Jurkat, Clone E6-1 (cell line): ENCODE measurements around the gene NUP42.

Source experiments
- DNase-seq: peaks from one replicate; pipeline ENCODE4 v3.0.0-alpha.2; 2011; ENCODE audit warnings: low read depth, low spot score
- H3K4me3 ChIP-seq: 2 replicates; pipeline ENCODE4 v1.5.1; 2011; ENCODE audit warnings: mild to moderate bottlenecking, low read length, control low read depth, moderate library complexity

Gene NUP42

GRCh38 chr7:23226844-23227450 is 45.1 kb downstream of the NUP42 start:
- no peak for DNase-seq
- no peak overlapping the region for H3K4me3 ChIP-seq

DNA sequence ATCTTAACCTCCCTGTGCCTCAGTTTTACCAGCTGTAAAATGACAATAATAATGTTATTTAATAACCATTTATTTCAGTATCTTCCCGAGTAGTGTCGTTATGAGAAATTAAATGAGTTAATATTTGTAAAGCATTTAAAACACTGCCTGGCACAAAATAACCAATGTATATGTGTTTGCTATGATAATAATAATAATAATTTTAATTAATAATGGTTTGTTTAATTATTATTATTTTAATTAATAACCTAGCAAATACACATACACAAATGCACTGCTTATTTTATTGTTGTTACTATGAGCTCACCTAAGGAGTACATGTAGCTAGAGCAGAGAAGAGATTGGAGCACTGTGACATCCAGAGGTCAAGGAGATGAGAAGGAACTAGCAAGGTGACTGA is 46.6 kb downstream of the NUP42 start:
- DNase-seq: no peak
- no peak overlapping the region for H3K4me3 ChIP-seq

GRCh38 chr7:23230641-23231101 is 48.8 kb downstream of the NUP42 start:
- no peak for DNase-seq
- H3K4me3 ChIP-seq: no peak overlapping the region

DNA sequence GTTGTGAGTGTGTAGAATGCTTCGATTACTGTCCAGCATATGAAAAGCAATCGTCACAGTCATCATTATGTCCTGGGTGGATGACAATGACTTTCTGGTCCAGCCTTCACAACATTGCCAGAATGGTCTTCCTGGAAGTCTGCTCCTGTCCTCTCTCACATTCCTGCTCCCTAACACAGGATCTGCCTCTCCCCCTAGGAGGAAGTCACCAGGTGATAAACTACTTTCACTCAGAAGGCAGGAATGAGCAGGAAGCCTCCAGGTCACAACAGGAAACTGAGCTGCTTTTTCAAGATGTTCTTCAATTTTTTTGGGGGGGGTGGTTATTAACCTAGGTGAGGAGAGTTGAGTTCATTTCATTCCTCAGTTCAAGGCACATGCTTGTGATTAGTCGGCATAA is 51.1 kb downstream of the NUP42 start:
- DNase-seq: no peak

DNA sequence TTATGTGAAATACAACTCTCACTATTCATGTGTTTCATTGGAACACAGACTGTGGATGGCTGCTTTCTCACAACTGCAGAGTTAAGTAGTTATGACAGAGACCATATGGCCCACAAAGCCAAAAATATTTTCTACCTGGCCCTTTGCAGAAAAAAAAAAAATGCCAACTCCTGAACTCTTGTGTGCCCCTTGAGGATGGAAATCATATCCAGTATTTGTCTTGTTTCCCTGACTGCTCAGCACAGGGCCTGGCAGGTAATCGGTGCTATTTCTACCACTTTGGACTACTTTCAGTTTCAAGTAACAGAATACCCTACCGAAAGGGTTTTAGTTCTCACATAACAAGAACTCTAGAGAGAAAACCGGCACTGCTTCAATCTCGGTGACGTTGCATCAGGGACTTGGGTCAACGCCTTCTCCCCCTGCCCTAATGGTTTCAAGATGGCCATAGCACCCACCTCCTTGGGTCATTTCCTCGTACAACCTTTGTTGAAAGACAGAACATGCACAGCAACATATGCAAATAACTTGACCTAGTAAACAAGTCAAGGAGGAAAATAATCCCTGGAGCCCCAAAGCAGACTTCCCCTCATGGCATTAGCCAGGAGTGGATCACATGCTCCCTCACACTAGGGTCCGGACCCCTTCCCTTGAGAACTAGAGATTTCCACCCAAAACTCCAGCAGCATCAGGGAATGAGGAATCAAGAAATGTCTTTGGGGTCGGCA is 52.9 kb downstream of the NUP42 start:
- DNase-seq: no peak
- no peak overlapping the region for H3K4me3 ChIP-seq

More for the DNA sequence above, 51.1 kb downstream of the NUP42 start:
- no peak overlapping the region for H3K4me3 ChIP-seq

- H3K4me3 ChIP-seq: no peak overlapping the region
- DNase-seq: no peak
These were observed 54.0 kb downstream of the NUP42 start for GRCh38 chr7:23235813-23236221.

GRCh38 chr7:23237000-23237399 is 55.2 kb downstream of the NUP42 start:
- no peak for DNase-seq
- no peak overlapping the region for H3K4me3 ChIP-seq

DNA sequence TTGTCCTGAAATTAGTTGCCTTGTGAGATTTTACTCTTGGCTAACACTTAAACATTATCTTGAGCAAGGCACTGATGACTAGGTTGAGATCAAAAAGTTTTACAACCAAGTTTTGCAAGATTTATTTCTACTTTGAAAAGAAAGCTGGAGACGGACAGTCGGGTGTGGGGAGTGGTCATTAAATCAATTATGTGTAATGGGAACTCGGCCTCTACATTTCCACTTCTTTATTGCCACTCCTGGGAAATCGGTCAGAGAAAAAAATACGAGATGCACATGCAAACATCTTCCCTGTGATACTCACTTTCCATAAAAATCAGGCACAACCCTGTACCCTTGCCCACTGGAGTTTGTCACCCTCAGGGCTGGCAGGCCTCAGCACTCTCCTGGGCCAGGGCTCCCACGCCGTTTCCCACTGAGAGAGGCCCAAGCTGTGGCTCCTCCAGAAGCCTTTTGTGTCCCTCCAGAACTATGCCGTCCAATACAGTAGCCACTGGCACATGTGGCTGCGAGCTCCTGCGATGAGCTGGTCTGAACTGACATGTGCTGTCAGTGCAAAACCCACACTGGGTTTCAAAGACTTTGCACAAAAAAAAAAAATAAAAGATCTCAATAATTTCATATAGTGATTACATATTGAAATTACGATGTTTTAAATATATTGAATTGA is 57.3 kb downstream of the NUP42 start:
- no peak for DNase-seq
- no peak overlapping the region for H3K4me3 ChIP-seq

DNA sequence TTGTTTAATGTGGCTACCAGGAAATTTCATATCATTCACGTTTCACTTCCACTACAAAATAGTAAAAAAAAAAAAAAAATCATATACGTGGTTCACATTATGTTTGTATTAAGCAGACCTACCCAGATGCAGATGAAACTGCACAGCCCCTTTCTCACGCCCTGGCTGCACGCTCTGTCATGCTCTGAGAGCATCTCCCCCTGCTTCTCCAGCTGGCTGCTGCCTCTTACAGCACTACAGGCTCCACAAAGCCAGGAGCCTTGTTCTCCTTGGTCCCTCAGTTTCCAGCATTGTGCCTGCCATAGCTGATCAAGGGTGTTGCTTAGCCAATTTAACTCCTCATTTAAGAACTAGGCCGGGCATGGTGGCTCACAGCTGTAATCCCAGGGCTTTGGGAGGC is 57.9 kb downstream of the NUP42 start:
- DNase-seq: no peak
- H3K4me3 ChIP-seq: no peak overlapping the region

- DNase-seq: no peak
- H3K4me3 ChIP-seq: no peak overlapping the region
These were observed 60.5 kb downstream of the NUP42 start for GRCh38 chr7:23242321-23242720.

- DNase-seq: no peak
- H3K4me3 ChIP-seq: no peak overlapping the region
These were observed 61.1 kb downstream of the NUP42 start for GRCh38 chr7:23242935-23243334.

GRCh38 chr7:23246555-23246954 is 64.7 kb downstream of the NUP42 start, which contains the start of gene GPNMB:
Gene GPNMB (plus strand): TSS chr7:23246775. CDS start chr7:23246858, 83 bp downstream.
- H3K4me3 ChIP-seq: no peak within 1 kb of the TSS
- no peak for DNase-seq

DNA sequence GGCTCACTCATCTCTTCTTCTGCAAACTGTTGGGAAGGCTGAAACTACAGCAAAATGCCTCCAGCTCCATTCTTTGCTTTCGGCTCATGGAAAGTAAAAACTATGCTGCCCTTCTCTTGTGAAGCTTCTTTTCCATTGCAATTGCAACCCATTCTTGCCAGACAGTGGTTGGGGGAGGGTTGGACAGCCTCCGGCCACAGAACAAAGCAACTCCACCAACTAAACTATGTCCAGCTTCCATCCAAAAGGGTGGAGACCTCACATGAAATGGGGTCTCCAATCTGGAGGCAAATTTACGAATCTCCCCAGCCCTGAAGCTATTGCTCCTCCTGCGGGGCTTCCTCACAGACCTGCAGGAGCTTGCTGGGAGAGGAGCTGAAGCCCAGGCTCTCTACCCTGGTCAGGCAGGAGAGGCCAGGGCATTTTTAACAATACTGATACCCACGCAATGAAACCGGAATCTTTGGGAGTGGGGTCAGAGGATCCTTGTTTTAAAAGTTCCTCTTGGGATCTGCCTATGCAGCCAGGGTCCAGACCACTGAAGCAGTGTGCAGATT is 65.3 kb downstream of the NUP42 start:
- DNase-seq: no peak
- H3K4me3 ChIP-seq: no peak overlapping the region

GRCh38 chr7:23247603-23248335 is 65.9 kb downstream of the NUP42 start:
- H3K4me3 ChIP-seq: no peak overlapping the region
- DNase-seq: no peak

GRCh38 chr7:23249486-23249885 is 67.6 kb downstream of the NUP42 start:
- DNase-seq: no peak
- H3K4me3 ChIP-seq: no peak overlapping the region
